Prostate gland (tissue), 2 donors: ENCODE data around the gene LGALS12. TPM values are rescaled to one million over a fixed set of nuclear protein-coding genes. Genes with fewer than 3 reads are reported as not detected.

Experiments
- DNase-seq: peaks from one replicate; pipeline ENCODE4 v3.0.0-alpha.2; 2019; ENCODE audit warnings: low spot score
- H3K27ac ChIP-seq, 2 donors: fragments of 200-600 bp; sonication (generic); 2 replicates each; pipeline ENCODE4 v1.5.1; 2017 to 2019
- H3K27me3 ChIP-seq: fragments of 200-600 bp; sonication (generic); replicated peaks from 2 replicates; pipeline ENCODE4 v1.5.1; 2019; ENCODE audit not compliant: insufficient read depth
- H3K36me3 ChIP-seq, 2 donors: fragments of 200-600 bp; sonication (generic); 1 replicate in 1 of 2; 2 replicates in 1 of 2; pipeline versions ENCODE4 v1.5.1 to v1.8.1; 2017 to 2019
- H3K4me1 ChIP-seq: fragments of 200-600 bp; sonication (generic); replicated peaks from 2 replicates; pipeline ENCODE4 v1.5.1; 2019
- H3K4me3 ChIP-seq, 2 donors: fragments of 200-600 bp; sonication (generic); 2 replicates each; pipeline ENCODE4 v1.5.1; 2017 to 2019
- H3K9me3 ChIP-seq: fragments of 200-600 bp; sonication (generic); 2 replicates; pipeline ENCODE4 v1.5.1; 2017
- CTCF ChIP-seq, 4 experiments: fragments of 200-600 bp in 2 of 4; fragments of 450-650 bp in 2 of 4; sonication (generic) in 2 of 4; IDR thresholded peaks; 1 replicate in 3 of 4; 2 replicates in 1 of 4; pipeline ENCODE4 v1.5.1; 2016 to 2019; ENCODE audit warnings: antibody characterized with exemption in 4 of 4, mild to moderate bottlenecking in 2 of 4, moderate library complexity in 2 of 4
- POLR2A ChIP-seq: fragments of 450-650 bp; IDR thresholded peaks from one replicate; pipeline ENCODE4 v1.6.1; 2016; ENCODE audit warnings: antibody characterized with exemption, mild to moderate bottlenecking
- POLR2AphosphoS5 ChIP-seq: sonication (generic); formaldehyde crosslinking; IDR thresholded peaks from one replicate; pipeline ENCODE4 v1.6.1; 2017; ENCODE audit warnings: antibody characterized with exemption
- WGBS: methylation state at CpG from one replicate; pipeline ENCODE4 v1.1.5; 2018; 5-methylcytosine and 5-hydroxymethylcytosine counted together
- intact Hi-C: fragments of 100-400 bp; cut with DNase I; formaldehyde crosslinking; loops from one replicate; pipeline ENCODE4 v1.14.2; 2022
- total RNA-seq, 2 donors: library from RNA; depleted of rRNA; stranded (reverse); fragments of >200 nt; gene quantifications; one replicate each; pipeline ENCODE4 v1.1.0, GENCODE V29; 2016

The LGALS12 gene
- total RNA-seq, 2 donors from 2014 or later: not detected

DNA sequence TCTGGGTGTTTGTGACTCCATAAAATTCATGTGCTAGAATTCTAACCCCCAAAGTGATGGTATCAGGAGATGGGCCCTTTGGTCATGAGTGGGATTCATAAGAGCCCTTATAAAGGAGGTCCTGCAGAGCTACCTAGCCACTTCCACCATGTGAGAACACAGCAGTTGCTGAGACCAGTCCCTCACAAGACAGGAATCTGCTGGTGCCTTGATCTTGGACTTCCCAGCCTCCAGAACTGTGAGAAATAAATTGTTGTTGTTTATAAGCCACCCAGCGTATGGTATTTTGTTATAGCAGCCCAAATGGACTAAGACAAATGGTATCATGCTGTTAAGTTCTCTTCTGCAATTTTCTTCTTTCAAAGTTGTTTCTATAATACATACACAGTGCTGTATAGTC is 13.4 kb upstream of the LGALS12 start:
- no peak for DNase-seq
- TF ChIP-seq CTCF (IDR thresholded peaks at IDR 0.05) (no peak), POLR2AphosphoS5 (no peak), POLR2A (no peak)
- H3K27me3 ChIP-seq: no peaks in the 10 kb centered on the region
- H3K27ac ChIP-seq: no peak overlapping the region
- WGBS: 97% methylated on average over 1 of the region's 1 CpG
- H3K36me3 ChIP-seq: no peaks in the 10 kb centered on the region
- intact Hi-C loops: loop anchor here (5.0 kb wide), 1 partner anchor 40 kb away; no protein-coding TSS in a partner anchor
- H3K4me1 ChIP-seq: no peaks in the 10 kb centered on the region
- no peaks in the 10 kb centered on the region for H3K9me3 ChIP-seq
- H3K4me3 ChIP-seq: no peak overlapping the region

GRCh38 chr11:63493127-63493526 is 12.8 kb upstream of the LGALS12 start:
- no peak for DNase-seq
- intact Hi-C loops: loop anchor here (5.0 kb wide), 1 partner anchor 39 kb away; no protein-coding TSS in a partner anchor

GRCh38 chr11:63494975-63495374 is 10.9 kb upstream of the LGALS12 start:
- Histone ChIP-seq H3K36me3 (no peaks in the 10 kb centered on the region), H3K4me3 (no peak overlapping the region), H3K4me1 (no peaks in the 10 kb centered on the region), H3K9me3 (no peaks in the 10 kb centered on the region), H3K27ac (peak overlapping the region in 1 of 2 donors; percentile 20), H3K27me3 (no peaks in the 10 kb centered on the region)
- DNase-seq: peak; percentile 58
- TF ChIP-seq POLR2A: no peak
- TF ChIP-seq POLR2AphosphoS5: peak; percentile 58
- no peak for TF ChIP-seq CTCF (IDR thresholded peaks at IDR 0.05)
- WGBS: 42% methylated on average over 6 of the region's 6 CpGs
- intact Hi-C loops: loop anchor here (5.0 kb wide), 1 partner anchor 37 kb away; no protein-coding TSS in a partner anchor

More at GRCh38 chr11:63493127-63493526, 12.8 kb upstream of the LGALS12 start:
- H3K4me3 ChIP-seq: no peak overlapping the region
- H3K4me1 ChIP-seq: no peaks in the 10 kb centered on the region
- no peaks in the 10 kb centered on the region for H3K9me3 ChIP-seq
- H3K27me3 ChIP-seq: no peaks in the 10 kb centered on the region
- no peaks in the 10 kb centered on the region for H3K36me3 ChIP-seq
- H3K27ac ChIP-seq: no peak overlapping the region
- no peak for TF ChIP-seq CTCF (IDR thresholded peaks at IDR 0.05)
- no peak for TF ChIP-seq POLR2AphosphoS5
- TF ChIP-seq POLR2A: no peak
- WGBS: 83% methylated on average over 1 of the region's 1 CpG

GRCh38 chr11:63499874-63500273 is 6.0 kb upstream of the LGALS12 start:
- intact Hi-C loops: no loop called here
- Histone ChIP-seq H3K27me3 (no peaks in the 10 kb centered on the region), H3K9me3 (no peaks in the 10 kb centered on the region), H3K36me3 (no peaks in the 10 kb centered on the region), H3K4me1 (no peaks in the 10 kb centered on the region), H3K27ac (no peak overlapping the region), H3K4me3 (no peak overlapping the region)
- TF ChIP-seq CTCF (IDR thresholded peaks at IDR 0.05): no peak
- TF ChIP-seq POLR2A: no peak
- TF ChIP-seq POLR2AphosphoS5: no peak
- whole genome bisulfite sequencing: 81% methylated on average over 4 of the region's 4 CpGs
- no peak for DNase-seq

- H3K27ac ChIP-seq: no peak overlapping the region
- TF ChIP-seq CTCF (IDR thresholded peaks at IDR 0.05): no peak
- TF ChIP-seq POLR2AphosphoS5: no peak
- TF ChIP-seq POLR2A: no peak
- WGBS: 63% methylated on average over 1 of the region's 1 CpG
- H3K4me3 ChIP-seq: no peak overlapping the region
- no peak for DNase-seq
- H3K9me3 ChIP-seq: no peaks in the 10 kb centered on the region
- no peaks in the 10 kb centered on the region for H3K27me3 ChIP-seq
- no peaks in the 10 kb centered on the region for H3K4me1 ChIP-seq
- no peaks in the 10 kb centered on the region for H3K36me3 ChIP-seq
- intact Hi-C loops: no loop called here
These were observed 4.6 kb upstream of the LGALS12 start for GRCh38 chr11:63501236-63501635.
